HG03342 (cell line): ENCODE results near the gene LRCH2.
"Not testable (repeated sequence)": the region's sequence is repeated elsewhere in the genome, so short reads cannot be mapped to it uniquely, and the experiment has no call there.

Source experiments
- ATAC-seq: cut with Tn5 transposase; IDR thresholded peaks from one replicate; pipeline ENCODE4 v1.9.1; 2021; ENCODE audit warnings: mild to moderate bottlenecking, moderate library complexity; ENCODE audit not compliant: unreplicated experiment

Gene LRCH2

GRCh38 chrX:115214605-115215004 is 19.3 kb downstream of the LRCH2 start:
- no peak for ATAC-seq

- ATAC-seq, result no peak
Observed at GRCh38 chrX:115214151-115214550, 19.7 kb downstream of the LRCH2 start.

- not testable (repeated sequence) for ATAC-seq
Observed at GRCh38 chrX:115209547-115209946, 24.3 kb downstream of the LRCH2 start.

GRCh38 chrX:115204040-115204439 is 29.9 kb downstream of the LRCH2 start:
- no peak for ATAC-seq

GRCh38 chrX:115192244-115192700 is 41.6 kb downstream of the LRCH2 start:
- ATAC-seq, result no peak

GRCh38 chrX:115191490-115192243 is 42.2 kb downstream of the LRCH2 start:
- ATAC-seq, result no peak

GRCh38 chrX:115190636-115191489 is 43.0 kb downstream of the LRCH2 start:
- no peak for ATAC-seq

GRCh38 chrX:115189646-115190635 is 44.0 kb downstream of the LRCH2 start:
- ATAC-seq, result no peak

GRCh38 chrX:115189110-115189509 is 44.8 kb downstream of the LRCH2 start, which contains the start of gene RBMXL3:
RBMXL3 (plus strand) TSS chrX:115189410; CDS start chrX:115189442, 32 bp downstream.
- ATAC-seq, result no peak

GRCh38 chrX:115183980-115184379 is 49.9 kb downstream of the LRCH2 start:
- no peak for ATAC-seq

- ATAC-seq, result no peak
Observed at GRCh38 chrX:115178473-115178872, 55.4 kb downstream of the LRCH2 start.

GRCh38 chrX:115177932-115178331 is 56.0 kb downstream of the LRCH2 start:
- ATAC-seq, result no peak

GRCh38 chrX:115174548-115174947 is 59.3 kb downstream of the LRCH2 start:
- ATAC-seq, result no peak

- no peak for ATAC-seq
Observed at GRCh38 chrX:115173181-115173580, 60.7 kb downstream of the LRCH2 start.

GRCh38 chrX:115147220-115147619 is 86.7 kb downstream of the LRCH2 start:
- ATAC-seq, result no peak

GRCh38 chrX:115142057-115142456 is 91.8 kb downstream of the LRCH2 start:
- no peak for ATAC-seq

GRCh38 chrX:115138040-115138439 is 95.9 kb downstream of the LRCH2 start:
- no peak for ATAC-seq

- ATAC-seq, result no peak
Observed at GRCh38 chrX:115134382-115134781, 99.5 kb downstream of the LRCH2 start.

- ATAC-seq, result no peak
Observed at GRCh38 chrX:115112411-115112810, 121.5 kb downstream of the LRCH2 start.

GRCh38 chrX:115098897-115099296 is 135.0 kb downstream of the LRCH2 start:
- no peak for ATAC-seq

GRCh38 chrX:115093191-115093590 is 140.7 kb downstream of the LRCH2 start:
- ATAC-seq, result no peak
